GM11168 (cell line): ENCODE results near the gene MKKS.

ENCODE experiments used
- in situ Hi-C: fragments of 300-500 bp; cut with MboI; formaldehyde crosslinking; loops from one replicate; pipeline ENCODE4 v1.12.0; 2022; ENCODE audit warnings: low sequenced_read_pairs; ENCODE audit not compliant: unreplicated experiment

Gene MKKS

GRCh38 chr20:10433623-10434466, at the start of gene MKKS:
Gene MKKS (minus strand): TSS chr20:10434222. CDS start chr20:10413514, 20,708 bp downstream.
- in situ Hi-C loops = loop anchor here (10.0 to 25.0 kb wide), 2 partner anchors 241 to 822 kb away; partner anchors contain the start of gene JAG1

- in situ Hi-C loops = no loop called here
These were observed 49.7 kb upstream of the MKKS start for GRCh38 chr20:10483691-10484090.

- in situ Hi-C loops = no loop called here
These were observed 47.7 kb upstream of the MKKS start for GRCh38 chr20:10481676-10482075.

- in situ Hi-C loops = no loop called here
These were observed 44.9 kb upstream of the MKKS start for GRCh38 chr20:10478930-10479329.

- in situ Hi-C loops = no loop called here
These were observed 44.2 kb upstream of the MKKS start for GRCh38 chr20:10478205-10478604.

GRCh38 chr20:10476319-10476724, 42.3 kb upstream of the MKKS start:
- in situ Hi-C loops = no loop called here

- in situ Hi-C loops = no loop called here
These were observed 41.2 kb upstream of the MKKS start for GRCh38 chr20:10475225-10475624.

GRCh38 chr20:10474606-10475184, 40.7 kb upstream of the MKKS start:
- in situ Hi-C loops = no loop called here

GRCh38 chr20:10472871-10473270, 38.8 kb upstream of the MKKS start:
- in situ Hi-C loops = no loop called here

- in situ Hi-C loops = no loop called here
These were observed 36.3 kb upstream of the MKKS start for GRCh38 chr20:10470276-10470675.

- in situ Hi-C loops = no loop called here
These were observed 35.6 kb upstream of the MKKS start for GRCh38 chr20:10469599-10469998.

GRCh38 chr20:10469056-10469455, 35.0 kb upstream of the MKKS start:
- in situ Hi-C loops = no loop called here

- in situ Hi-C loops = no loop called here
These were observed 34.4 kb upstream of the MKKS start for GRCh38 chr20:10468340-10468845.

- in situ Hi-C loops = no loop called here
These were observed 33.8 kb upstream of the MKKS start for GRCh38 chr20:10467681-10468339.

GRCh38 chr20:10466855-10467254, 32.8 kb upstream of the MKKS start:
- in situ Hi-C loops = no loop called here

GRCh38 chr20:10466325-10466724, 32.3 kb upstream of the MKKS start:
- in situ Hi-C loops = no loop called here

GRCh38 chr20:10465135-10465534, 31.1 kb upstream of the MKKS start:
- in situ Hi-C loops = no loop called here

GRCh38 chr20:10463622-10464021, 29.6 kb upstream of the MKKS start:
- in situ Hi-C loops = no loop called here

- in situ Hi-C loops = no loop called here
These were observed 28.5 kb upstream of the MKKS start for GRCh38 chr20:10462516-10462915.

GRCh38 chr20:10461495-10461894, 27.5 kb upstream of the MKKS start:
- in situ Hi-C loops = no loop called here

GRCh38 chr20:10454151-10454750, 20.2 kb upstream of the MKKS start:
- in situ Hi-C loops = no loop called here
